Left ventricle myocardium inferior (tissue), 1 donor: Measurements from ENCODE around the gene GNAI1. TPM values are rescaled to one million over a fixed set of nuclear protein-coding genes. Genes with fewer than 3 reads are reported as not detected.

ENCODE experiments used
- DNase-seq: peaks from one replicate; pipeline ENCODE4 v3.0.0-alpha.2; 2020
- H3K27ac ChIP-seq: fragments of 200-600 bp; replicated peaks from 2 replicates; pipeline ENCODE4 v1.8.0; 2021
- H3K27me3 ChIP-seq: fragments of 200-600 bp; 2 replicates; pipeline ENCODE4 v1.8.0; 2021; ENCODE audit warnings: low read depth
- H3K36me3 ChIP-seq: fragments of 200-600 bp; 2 replicates; pipeline ENCODE4 v1.8.0; 2021
- H3K4me1 ChIP-seq: fragments of 200-600 bp; 2 replicates; pipeline ENCODE4 v1.8.0; 2021
- H3K4me3 ChIP-seq: fragments of 200-600 bp; 2 replicates; pipeline ENCODE4 v1.8.0; 2021; ENCODE audit warnings: mild to moderate bottlenecking, moderate library complexity
- H3K9me3 ChIP-seq: fragments of 200-600 bp; replicated peaks from 2 replicates; pipeline ENCODE4 v1.8.0; 2021
- CTCF ChIP-seq: fragments of 200-600 bp; IDR thresholded peaks from 2 replicates; pipeline ENCODE4 v1.8.0; 2021; ENCODE audit warnings: antibody characterized with exemption, mild to moderate bottlenecking, borderline replicate concordance
- intact Hi-C: fragments of 100-400 bp; cut with micrococcal nuclease; formaldehyde crosslinking; loops from one replicate; pipeline ENCODE4 v1.11.0; 2022
- total RNA-seq: library from RNA; stranded (reverse); fragmentation: NEBNext Ultra II Directional; extraction: Animal tissue kit (Norgen Biotek cat#: 25700); gene quantifications from one replicate; pipeline ENCODE4 v1.2.1, GENCODE V29; 2021
- donor health status: DM: no; HTN: yes; CAD: no; lungs with severe emphysema.

Gene GNAI1
- total RNA-seq, 1 donor from 2014 or later: 14.5 TPM

- Histone ChIP-seq H3K4me1 (peaks cover 52% of the 10 kb centered on the region), H3K27me3 (no peaks in the 10 kb centered on the region), H3K4me3 (peak overlapping the region; percentile 95), H3K36me3 (no peaks in the 10 kb centered on the region), H3K27ac (peak overlapping the region; percentile 15), H3K9me3 (peaks cover 2% of the 10 kb centered on the region)
- no peak for DNase-seq
- intact Hi-C loops: no loop called here
- no peak for TF ChIP-seq CTCF
Observed at GRCh38 chr7:80137410-80137809, 2.8 kb downstream of the GNAI1 start.

- Histone ChIP-seq H3K4me3 (peak overlapping the region; percentile 11), H3K36me3 (no peaks in the 10 kb centered on the region), H3K4me1 (peaks cover 54% of the 10 kb centered on the region), H3K9me3 (peaks cover 2% of the 10 kb centered on the region), H3K27ac (peak overlapping the region; percentile 1), H3K27me3 (no peaks in the 10 kb centered on the region)
- intact Hi-C loops: no loop called here
- TF ChIP-seq CTCF: no peak
- DNase-seq: no peak
Observed at GRCh38 chr7:80139236-80139635, 4.6 kb downstream of the GNAI1 start.

- Histone ChIP-seq H3K4me3 (no peak overlapping the region), H3K27me3 (no peaks in the 10 kb centered on the region), H3K36me3 (no peaks in the 10 kb centered on the region), H3K4me1 (peaks cover 52% of the 10 kb centered on the region), H3K9me3 (peaks cover 2% of the 10 kb centered on the region), H3K27ac (no peak overlapping the region)
- no peak for DNase-seq
- TF ChIP-seq CTCF: no peak
- intact Hi-C loops: loop anchor here (10.0 kb wide), 1 partner anchor 134 kb away; no protein-coding TSS in a partner anchor
Observed at GRCh38 chr7:80140388-80140787, 5.8 kb downstream of the GNAI1 start.

GRCh38 chr7:80141376-80141775 is 6.7 kb downstream of the GNAI1 start:
- Histone ChIP-seq H3K4me3 (no peak overlapping the region), H3K4me1 (peaks cover 53% of the 10 kb centered on the region), H3K27me3 (no peaks in the 10 kb centered on the region), H3K9me3 (peaks cover 2% of the 10 kb centered on the region), H3K36me3 (no peaks in the 10 kb centered on the region), H3K27ac (no peak overlapping the region)
- TF ChIP-seq CTCF: no peak
- intact Hi-C loops: loop anchor here (10.0 kb wide), 1 partner anchor 133 kb away; no protein-coding TSS in a partner anchor
- no peak for DNase-seq

GRCh38 chr7:80142853-80143580 is 8.4 kb downstream of the GNAI1 start:
- peaks cover 45% of the 10 kb centered on the region for H3K4me1 ChIP-seq
- H3K36me3 ChIP-seq: no peaks in the 10 kb centered on the region
- no peak overlapping the region for H3K27ac ChIP-seq
- no peak overlapping the region for H3K4me3 ChIP-seq
- no peaks in the 10 kb centered on the region for H3K27me3 ChIP-seq
- peaks cover 2% of the 10 kb centered on the region for H3K9me3 ChIP-seq
- DNase-seq: no peak
- TF ChIP-seq CTCF: no peak
- intact Hi-C loops: loop anchor here (10.0 kb wide), 1 partner anchor 132 kb away; no protein-coding TSS in a partner anchor
